Renal cortex interstitium (tissue), 11 donors: ENCODE data around the gene VPS13D. TPM values are rescaled to one million over a fixed set of nuclear protein-coding genes. Genes with fewer than 3 reads are reported as not detected.
"Not testable (repeated sequence)": the region's sequence is repeated elsewhere in the genome, so short reads cannot be mapped to it uniquely, and the experiment has no call there.

Experiments used
- DNase-seq, 11 donors: peaks; one replicate each; pipeline ENCODE4 v3.0.0-alpha.2; 2013; ENCODE audit warnings: low read depth in 9 of 11, low spot score in 4 of 11; ENCODE audit errors: extremely low read depth in 1 of 11
- polyA plus RNA-seq, 3 donors: library from polyadenylated mRNA; unstranded; fragments of 120-200 nt; gene quantifications; one replicate each; pipeline ENCODE4 v1.2.1, GENCODE V29; 2013; ENCODE audit not compliant: insufficient read length in 3 of 3

The VPS13D gene
- polyA plus RNA-seq, 3 donors: 27.6 to 31.7 (median 27.7) TPM

- DNase-seq: no peak
These were observed 86.5 kb downstream of the VPS13D start for GRCh38 chr1:12316331-12316730.

GRCh38 chr1:12320486-12320885, 90.7 kb downstream of the VPS13D start:
- DNase-seq: no peak

- DNase-seq: no peak
These were observed 94.6 kb downstream of the VPS13D start for GRCh38 chr1:12324423-12324822.

- DNase-seq: not testable (repeated sequence)
These were observed 95.1 kb downstream of the VPS13D start for GRCh38 chr1:12324973-12325372.

GRCh38 chr1:12326986-12327385, 97.2 kb downstream of the VPS13D start:
- DNase-seq: no peak

- DNase-seq: no peak
These were observed 97.7 kb downstream of the VPS13D start for GRCh38 chr1:12327566-12327965.

GRCh38 chr1:12333036-12333785, 103.4 kb downstream of the VPS13D start:
- no peak for DNase-seq

GRCh38 chr1:12335815-12336214, 106.0 kb downstream of the VPS13D start:
- no peak for DNase-seq

- DNase-seq: peak in 1 of 11 donors; percentile 38
These were observed 106.6 kb downstream of the VPS13D start for GRCh38 chr1:12336413-12336812.

GRCh38 chr1:12338017-12338416, 108.2 kb downstream of the VPS13D start:
- DNase-seq: no peak

- no peak for DNase-seq
These were observed 109.0 kb downstream of the VPS13D start for GRCh38 chr1:12338823-12339222.

- no peak for DNase-seq
These were observed 109.6 kb downstream of the VPS13D start for GRCh38 chr1:12339396-12339795.

GRCh38 chr1:12339811-12340543, 110.1 kb downstream of the VPS13D start:
- DNase-seq: no peak

- DNase-seq: no peak
These were observed 110.7 kb downstream of the VPS13D start for GRCh38 chr1:12340544-12340930.

GRCh38 chr1:12341667-12342066, 111.8 kb downstream of the VPS13D start:
- DNase-seq: no peak

GRCh38 chr1:12342401-12343003, 112.7 kb downstream of the VPS13D start:
- no peak for DNase-seq

- no peak for DNase-seq
These were observed 114.1 kb downstream of the VPS13D start for GRCh38 chr1:12343823-12344487.

GRCh38 chr1:12344596-12345349, 114.9 kb downstream of the VPS13D start:
- DNase-seq: no peak
